ENCODE data around the gene CARD14.

Gene CARD14

DNA sequence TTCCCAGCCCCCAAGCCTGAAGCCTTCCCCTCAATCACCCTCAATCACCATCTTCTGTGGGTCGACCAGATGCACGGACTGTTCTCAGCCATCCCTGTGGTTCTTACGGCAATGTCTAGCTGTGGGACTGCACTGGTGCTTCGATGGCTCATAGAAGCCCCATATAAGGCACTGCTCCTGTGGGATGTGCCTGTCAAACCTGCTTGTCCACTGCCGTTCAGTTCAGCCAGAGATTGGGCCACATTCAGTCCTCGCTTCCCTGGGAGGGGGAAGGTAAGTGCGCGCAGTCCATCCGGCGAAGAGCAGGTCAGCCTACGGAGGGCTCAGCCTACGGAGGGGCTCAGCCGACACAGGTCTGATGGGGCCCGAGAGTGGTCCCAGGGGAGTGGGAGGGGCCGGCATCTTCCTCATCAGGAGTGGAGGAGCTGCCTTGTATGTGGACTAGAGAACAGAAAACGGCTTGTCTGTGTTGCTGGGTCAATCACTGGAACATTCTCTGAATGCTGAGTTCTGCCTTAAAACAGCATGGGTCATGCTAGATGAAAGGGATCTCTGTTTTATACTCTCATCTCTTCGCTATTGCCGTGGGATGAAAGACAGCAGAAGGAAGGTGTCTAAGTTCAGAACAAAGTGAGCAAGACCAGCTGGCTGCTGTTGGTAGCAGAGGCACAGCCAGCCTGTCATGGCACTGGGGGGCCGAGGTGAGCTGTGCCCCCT lies at the start of gene CARD14:
CARD14 (plus strand) TSS at position 247 of the 717 bp plus-strand sequence. CDS start 11,409 bp downstream, outside the sequence.
- DNase-seq (ENCODE audit: low read depth, low spot score): no peak

DNA sequence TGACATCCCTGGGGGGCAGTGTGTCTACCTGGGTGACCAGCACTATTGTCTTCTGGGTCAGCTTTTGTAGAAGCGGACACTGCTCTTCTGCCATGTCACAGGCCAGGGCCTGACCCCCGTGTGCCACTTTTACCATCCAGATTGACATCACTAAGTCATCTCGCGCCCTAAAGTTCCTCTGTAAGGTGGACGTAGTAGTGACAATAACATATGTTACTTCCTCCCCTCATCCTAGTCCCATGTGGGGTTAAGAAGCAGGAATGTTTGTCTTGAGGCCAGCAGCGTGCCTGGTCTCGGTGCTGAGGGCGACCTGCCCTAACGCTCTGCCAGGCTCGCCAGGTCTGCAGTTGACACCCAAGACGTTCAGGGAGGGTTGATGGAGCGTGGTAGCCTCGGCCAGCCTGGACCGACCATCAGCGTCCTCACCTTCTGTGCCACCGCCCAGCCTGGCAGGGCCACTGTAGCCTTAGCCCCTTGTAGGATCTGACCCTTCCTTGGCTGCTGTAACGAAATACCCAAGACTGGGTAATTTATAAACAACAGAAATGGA lies 47.7 kb upstream of the CARD14 start:
- no peak for DNase-seq (ENCODE audit: low read depth, low spot score)

DNA sequence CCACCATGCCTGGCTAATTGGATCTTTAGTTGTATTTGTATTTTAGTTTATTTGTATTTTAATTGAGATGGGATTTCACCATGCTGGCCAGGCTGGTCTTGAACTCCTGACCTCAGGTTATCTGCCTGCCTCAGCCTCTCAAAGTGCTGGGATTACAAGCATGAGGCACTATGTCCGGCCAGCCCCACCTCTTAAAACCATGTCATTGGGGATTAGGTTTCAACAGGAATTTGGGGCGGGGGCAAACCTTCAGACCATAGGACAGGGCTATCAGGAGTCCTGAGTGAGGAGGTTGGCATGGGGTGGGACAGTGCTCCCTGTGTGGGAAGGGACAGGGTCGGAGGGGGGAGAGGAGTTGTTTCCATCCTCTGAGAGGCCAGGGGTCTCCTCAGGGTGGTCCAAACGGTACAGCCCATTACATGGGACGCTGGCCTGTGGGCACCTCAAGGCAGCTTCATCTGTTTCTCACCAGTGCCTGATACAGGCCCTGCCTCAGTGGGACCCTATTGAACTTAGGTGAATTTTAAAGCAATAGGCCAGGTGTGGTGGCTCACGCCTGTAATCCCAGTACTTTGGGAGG lies 46.8 kb upstream of the CARD14 start:
- no peak for DNase-seq (ENCODE audit: low read depth, low spot score)

DNA sequence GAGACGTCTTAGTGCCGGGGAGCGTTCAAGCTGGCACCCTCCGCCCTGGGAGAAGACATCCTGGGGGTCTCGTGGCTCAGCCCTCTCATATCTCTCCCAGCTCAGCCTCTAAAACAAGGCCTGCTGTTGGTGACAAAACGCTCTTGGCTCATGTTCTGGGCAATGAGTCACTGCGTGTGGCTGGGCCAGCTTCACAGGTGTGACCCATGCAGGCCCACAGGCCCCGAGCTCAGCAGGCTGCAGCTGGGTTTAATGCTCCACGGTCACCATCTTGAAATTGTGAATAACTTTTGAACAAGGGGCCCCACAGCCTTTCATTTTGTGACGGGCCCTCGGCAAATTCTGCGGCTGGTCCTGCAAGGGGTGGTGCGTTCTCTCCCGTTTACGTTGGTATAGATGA lies 46.0 kb upstream of the CARD14 start:
- no peak for DNase-seq (ENCODE audit: low read depth, low spot score)

DNA sequence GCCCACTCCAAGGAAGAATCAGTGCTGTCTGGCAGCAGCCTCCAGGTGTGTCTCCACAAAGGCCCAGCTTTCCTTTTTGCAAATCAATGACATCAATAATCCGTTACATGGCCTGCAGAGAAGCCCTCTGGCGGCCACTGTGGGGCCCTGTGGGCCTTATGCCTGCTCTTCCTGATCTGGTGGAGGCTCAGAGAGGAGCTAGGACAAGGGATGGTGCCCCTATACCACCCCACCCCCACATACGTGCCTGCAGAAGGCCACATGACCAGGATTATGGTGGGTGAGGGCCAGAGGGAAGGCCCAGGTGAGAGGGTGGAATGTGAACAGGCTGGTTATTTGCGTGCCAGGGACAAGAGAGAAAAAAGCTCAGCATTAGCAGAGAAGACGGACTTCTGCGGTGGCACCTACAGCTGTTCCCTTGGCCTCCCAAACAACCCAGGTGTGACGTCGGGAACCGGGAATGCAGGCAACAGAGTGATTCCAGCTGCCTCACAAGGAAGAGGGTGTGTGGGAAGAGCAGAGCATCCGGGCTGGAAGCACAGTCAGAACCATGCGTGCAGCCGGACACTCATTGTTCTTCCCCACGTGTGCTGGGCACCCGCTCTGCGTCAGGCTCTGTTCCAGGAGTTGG lies 45.4 kb upstream of the CARD14 start:
- no peak for DNase-seq (ENCODE audit: low read depth, low spot score)

DNA sequence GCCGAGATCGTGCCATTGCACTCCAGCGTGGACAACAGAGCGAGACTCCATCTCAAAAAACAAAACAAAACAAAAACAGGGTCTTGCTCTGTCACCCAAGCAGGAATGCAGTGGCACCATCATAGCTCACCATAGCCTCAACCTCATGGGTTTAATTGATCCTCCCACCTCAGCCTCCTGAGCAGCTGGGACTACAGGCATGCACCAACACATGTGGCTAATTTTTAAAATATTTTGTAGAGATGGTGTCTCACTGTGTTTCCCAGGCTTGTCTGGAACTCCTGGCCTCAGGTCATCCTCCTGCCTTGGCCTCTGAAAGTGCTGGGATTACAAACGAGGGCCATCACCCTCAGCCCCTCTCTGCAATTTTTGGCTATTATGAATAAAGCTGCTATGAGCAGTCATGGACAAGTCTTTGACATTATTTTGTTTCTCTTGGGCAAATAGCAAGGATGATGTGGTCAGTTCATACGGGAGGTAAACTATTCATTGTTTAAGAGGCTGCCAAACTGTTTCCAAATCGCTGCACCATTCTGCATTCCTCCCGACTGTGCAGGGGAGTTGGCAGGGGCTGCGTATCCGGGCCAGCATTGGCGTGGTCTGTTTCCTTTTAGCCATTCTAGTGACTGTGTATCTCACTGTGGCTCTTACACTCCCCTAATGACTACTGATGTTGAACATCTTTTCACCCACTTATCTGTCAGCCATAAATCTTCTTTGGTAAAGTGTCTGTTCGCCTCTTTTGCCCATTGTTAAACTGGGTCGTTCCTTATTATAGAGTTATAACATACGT lies 44.0 kb upstream of the CARD14 start:
- DNase-seq (ENCODE audit: low read depth, low spot score): no peak

DNA sequence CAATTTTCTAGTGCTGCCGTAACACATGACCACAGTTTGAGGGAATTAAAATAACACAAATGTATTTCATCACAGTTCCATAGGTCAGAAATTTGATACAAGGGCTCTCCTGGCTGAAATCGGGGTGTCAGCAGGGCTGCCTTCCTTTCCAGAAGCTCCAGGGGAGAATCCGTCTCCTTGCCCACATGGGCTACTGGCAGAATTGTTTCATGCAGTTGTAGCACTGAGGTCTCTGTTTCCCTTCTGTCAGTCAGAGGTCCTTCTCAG lies 43.4 kb upstream of the CARD14 start:
- DNase-seq (ENCODE audit: low read depth, low spot score): no peak

DNA sequence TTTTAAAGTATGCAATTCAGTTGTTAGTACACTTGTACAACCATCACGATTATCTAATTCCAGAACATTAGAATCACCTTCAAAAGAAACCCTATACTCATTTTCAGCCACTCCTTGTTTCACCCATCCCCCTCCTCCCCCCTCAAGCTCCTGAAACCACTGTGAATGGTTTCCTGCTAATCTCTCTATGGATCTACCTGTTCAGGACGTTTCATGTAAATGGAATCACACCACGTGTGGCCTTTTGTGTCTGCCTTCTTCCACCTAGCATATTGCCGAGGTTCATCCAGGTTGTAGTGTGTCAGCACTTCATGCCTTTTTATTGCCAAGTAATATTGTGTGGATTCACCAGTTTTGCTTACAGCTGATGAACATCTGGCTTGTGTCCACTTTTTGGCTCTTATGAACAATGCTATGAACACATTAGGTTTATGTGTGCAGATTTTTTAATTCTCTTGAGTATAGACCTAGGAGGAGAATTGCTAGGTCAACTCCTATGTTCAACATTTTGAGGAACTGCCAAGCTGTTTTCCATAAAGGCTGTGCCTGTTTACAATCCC lies 40.7 kb upstream of the CARD14 start:
- no peak for DNase-seq (ENCODE audit: low read depth, low spot score)

DNA sequence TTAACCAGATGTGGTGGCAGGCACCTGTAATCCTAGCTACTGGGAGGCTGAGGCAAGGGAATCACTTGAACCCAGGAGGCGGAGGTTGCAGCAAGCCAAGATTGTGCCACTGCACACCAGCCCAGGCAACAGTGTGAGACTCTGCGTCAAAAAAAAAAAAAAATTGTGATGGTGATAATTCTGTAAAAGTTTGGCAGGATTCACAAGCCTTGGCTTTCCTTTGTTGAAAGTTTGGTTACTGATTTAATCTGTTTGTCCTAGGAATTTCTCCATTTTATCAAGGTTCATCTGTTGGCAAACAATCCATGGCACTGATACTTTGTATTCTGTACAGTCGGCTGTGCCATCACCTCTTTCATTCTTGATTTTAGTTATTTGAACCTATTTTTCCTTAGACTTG lies 38.8 kb upstream of the CARD14 start:
- DNase-seq (ENCODE audit: low read depth, low spot score): no peak

DNA sequence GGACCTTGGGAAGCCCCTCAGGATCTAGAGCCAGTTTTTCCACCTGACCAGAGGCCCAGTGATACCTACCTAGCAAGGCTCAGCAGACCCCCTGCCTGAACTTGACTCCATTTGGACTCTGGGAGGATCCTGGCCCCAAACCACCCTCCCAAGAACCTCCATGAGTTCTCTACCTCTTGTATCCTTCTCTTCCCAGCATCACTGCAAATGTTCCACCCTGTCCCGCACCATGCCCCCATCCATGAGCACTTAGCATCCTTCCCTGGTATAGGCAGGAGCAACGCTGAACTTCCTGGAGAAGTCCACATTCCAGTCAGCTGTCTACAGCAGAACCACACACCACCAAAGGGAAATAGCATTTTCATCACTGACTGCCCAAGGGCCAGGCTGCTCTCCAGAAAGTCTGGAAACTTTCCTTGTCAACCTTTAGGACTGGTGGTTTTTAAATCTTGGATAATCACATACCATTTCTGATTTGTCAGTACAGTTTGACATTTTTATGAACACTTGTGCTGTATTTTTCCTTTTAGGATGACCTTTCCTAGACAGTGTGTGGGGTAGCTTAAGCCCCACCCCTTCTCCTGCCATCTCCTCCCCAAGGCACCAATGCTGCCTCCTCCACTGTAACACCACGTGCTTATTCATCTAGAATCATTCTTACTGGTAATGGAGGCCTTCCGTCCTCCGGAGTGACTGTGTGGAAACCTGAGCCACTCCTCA lies 36.8 kb upstream of the CARD14 start:
- DNase-seq (ENCODE audit: low read depth, low spot score): no peak

DNA sequence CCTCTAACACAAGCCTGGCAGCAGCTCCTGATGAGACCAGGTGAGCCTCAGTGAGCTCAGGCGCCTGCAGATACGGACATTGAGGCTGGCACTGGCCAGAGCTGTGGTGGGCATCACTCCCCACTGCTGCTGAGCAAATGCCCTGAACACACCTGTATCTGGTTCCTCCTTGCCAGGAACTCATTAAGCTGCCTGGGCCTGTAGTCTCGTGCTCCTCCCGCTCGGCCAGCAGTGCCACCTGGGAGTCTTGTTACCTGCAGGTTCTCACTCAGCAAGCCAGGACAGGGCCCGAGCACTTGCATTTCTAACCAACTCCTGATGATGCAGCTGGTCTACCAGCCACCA lies 36.2 kb upstream of the CARD14 start:
- no peak for DNase-seq (ENCODE audit: low read depth, low spot score)

DNA sequence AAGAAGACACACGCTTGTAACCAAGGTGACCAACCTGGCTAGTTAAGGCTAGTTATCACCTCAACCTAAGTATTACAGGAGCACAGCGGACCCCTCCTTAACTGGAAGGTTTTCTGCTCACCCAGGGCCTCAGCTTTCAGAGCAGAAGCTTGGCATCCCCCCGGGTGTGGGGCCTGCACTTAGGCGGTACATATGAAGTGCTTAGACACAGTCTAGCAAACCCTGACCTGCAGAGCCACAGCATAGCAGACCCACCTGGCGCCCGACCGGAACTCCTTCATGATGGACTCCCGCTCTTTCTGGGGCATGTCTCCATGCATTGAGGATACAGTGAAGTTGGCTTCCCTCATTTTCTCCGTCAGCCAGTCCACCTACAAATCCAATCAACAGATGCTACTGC lies 32.7 kb upstream of the CARD14 start:
- no peak for DNase-seq (ENCODE audit: low read depth, low spot score)

DNA sequence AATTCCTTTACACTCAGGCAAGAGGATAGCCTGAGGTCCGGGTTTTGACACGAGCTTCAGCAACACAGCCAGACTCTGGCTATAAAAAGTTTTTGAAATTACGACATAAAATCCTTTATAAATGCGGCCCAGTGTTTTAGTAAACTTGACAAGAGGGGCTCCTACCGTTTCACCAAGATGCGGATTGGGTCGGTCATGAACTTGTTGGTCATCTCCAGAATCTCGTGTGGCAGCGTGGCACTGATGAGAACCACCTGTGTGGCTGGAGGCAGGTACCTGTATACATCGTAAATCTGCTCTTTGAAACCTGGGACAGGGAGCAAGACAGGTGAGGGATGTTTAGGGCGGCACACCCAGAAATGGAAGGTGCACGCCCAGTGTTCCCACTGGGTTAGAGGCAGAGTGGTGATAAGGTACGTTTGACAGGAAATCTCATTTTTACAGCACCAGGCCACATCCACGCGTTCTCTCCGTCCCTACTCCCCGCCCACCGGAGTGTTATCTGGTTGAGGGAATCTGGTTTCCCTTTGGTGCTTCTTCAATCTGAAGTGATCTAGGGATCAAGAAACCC lies 30.9 kb upstream of the CARD14 start:
- no peak for DNase-seq (ENCODE audit: low read depth, low spot score)

DNA sequence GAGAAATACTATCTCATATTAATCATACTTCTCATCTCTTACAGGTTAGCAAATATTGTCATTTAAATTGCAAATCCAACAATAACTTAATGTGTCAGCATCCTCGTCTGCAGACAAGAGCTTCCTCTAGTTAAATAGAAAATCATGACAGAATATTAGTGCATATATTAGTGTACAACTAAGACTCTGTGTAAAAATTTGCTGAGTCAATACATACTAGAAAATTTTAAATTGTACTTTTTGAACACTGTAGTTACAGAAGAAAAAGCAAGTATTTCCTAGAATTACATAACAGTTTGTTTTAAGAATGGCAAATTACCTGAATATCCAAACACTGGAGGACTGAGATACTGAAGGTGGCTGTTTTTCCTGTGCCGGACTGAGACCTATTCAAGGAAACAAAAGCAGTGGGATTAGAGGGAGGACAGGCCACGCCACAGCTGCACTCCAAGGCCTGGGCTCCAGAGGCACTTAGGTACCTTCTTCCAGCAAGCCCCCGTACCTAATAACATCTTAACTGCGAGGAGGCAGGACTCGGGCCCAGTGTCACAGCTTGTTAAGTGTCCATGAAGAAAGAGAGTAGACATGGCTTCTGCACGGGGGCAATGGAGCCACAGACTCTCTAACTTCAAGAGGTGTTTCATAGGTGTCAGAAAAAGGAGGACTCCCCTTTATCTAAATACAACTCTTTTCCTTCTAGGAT lies 28.2 kb upstream of the CARD14 start:
- DNase-seq (ENCODE audit: low read depth, low spot score): no peak

DNA sequence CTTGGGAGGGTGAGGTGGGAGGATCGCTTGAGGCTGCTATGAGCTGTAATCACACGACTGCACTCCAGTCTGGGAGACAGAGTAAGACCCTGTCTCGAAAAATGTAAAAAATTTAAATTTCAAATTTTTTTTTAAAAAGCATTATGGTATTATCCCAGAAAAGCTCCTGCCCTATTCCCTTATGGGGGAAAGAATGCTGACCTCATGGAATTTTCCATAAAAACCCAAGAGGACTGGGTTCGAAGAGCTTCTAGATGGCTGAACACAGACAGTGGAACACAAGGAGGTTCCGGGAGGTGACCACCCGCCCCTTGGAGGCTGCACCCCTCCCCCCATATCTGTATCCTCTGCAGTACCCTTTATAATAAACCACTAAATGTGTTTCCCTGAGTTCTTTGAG lies 26.9 kb upstream of the CARD14 start:
- DNase-seq (ENCODE audit: low read depth, low spot score): no peak

DNA sequence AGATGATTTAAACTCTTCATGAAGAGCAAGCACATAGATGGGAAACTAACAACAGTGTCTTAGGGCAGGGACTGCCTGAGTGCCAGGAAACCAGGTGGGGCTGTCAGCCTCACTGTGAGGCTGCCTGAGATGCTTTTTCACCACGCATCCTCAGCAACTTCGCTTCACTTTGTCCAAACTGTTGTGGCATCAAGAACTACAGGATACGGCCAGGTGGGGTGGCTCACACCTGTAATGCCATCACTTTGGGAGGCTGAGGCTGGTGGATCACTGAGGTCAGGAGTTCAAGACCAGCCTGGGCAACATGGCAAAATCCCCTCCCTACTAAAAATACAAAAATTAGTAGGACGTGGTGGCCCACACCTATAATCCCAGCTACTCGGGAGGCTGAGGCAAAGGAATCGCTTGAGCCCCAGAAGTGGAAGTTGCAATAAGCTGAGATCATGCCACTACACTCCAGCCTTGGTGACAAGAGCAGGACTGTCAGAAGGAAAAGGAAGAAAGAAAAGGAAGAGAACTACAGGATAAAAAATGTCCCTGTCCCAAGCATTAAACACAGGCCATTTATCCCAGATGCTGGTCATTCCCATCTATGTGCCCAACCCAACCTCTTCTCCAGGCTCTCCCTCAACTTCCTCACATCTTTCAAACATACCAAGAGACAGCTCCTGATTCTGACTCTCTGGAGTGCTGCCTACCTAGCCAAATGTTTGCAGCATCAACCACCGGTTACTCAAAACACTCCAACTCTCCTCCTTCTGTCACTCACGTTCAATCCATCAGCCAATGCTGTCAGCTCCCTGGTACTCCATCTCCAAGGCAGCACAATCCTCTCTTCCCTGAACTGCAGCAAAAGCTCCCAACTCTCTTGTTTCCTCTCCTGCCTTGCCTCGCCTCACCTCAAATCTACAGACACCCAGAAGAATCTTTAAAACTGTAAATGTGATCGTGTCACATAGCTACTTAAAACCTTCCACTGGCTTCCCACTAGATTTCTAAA lies 24.5 kb upstream of the CARD14 start:
- no peak for DNase-seq (ENCODE audit: low read depth, low spot score)

DNA sequence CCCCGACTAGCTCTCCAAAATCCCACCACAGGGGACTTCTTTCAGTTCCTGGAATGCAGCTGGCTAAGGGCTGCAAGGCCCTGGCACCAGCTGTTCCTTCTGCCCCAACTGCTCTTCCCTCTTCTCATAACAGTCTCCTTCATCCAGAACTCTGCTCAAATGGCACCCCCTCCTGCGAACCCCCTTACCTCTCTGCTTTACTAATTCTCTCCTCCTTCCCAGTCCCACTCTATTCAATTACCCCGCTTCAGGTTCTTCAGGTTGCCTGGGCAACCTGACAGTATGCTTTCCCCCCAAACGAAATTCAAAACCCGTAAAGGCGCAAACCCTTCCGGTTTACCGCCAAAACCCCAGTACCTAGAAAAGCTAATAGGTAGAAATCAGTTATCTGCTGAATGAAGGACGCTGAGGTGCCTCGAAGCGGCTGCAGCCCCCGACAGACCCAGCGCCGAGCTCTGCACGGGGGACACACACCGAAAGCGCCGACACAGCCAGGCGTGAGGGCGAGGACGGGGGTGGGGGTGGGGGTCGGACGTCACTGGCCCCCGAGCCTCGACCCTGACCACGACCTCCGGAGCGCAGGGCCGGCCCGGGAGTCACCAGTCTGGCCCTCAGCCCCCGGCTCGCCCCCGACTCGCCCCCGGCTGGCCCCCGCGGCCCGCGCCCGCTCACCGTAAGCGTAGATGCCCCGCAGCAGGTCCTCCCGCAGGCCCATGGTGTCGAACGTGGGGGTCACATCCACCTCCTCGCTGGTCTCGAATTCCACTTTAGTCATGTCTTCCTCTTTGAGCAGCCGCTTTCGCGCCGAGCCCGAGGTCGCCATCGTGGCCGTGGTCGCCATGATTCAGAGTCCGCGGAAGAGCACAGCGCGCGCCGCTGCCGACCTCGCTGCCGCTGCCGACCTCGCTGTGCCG lies 23.5 kb upstream of the CARD14 start:
- DNase-seq (ENCODE audit: low read depth, low spot score): no peak

All from smooth muscle cell of the brain vasculature (primary cell).